Loucy (cell line): ENCODE data around the gene PLXNB3.

ENCODE experiments used
- H2AFZ ChIP-seq: fragments of 200-600 bp; sonication (generic); 2 replicates; pipeline ENCODE4 v1.6.0; 2016; ENCODE audit warnings: antibody characterized with exemption, mild to moderate bottlenecking, low read length, moderate library complexity
- H3F3A ChIP-seq: fragments of 200-600 bp; 2 replicates; pipeline ENCODE4 v1.6.0; 2016; ENCODE audit warnings: antibody characterized with exemption, low read depth, mild to moderate bottlenecking
- H3K27me3 ChIP-seq: fragments of 200-600 bp; sonication (generic); 2 replicates; pipeline ENCODE4 v1.6.1; 2014; ENCODE audit warnings: low read length, mild to moderate bottlenecking; ENCODE audit not compliant: insufficient read depth, poor library complexity, severe bottlenecking
- H3K36me3 ChIP-seq: fragments of 200-600 bp; sonication (generic); 2 replicates; pipeline ENCODE4 v1.6.1; 2016; ENCODE audit warnings: low read length; ENCODE audit not compliant: insufficient read depth
- H3K4me1 ChIP-seq: fragments of 200-600 bp; sonication (generic); 2 replicates; pipeline ENCODE4 v1.5.1; 2014; ENCODE audit warnings: low read length, mild to moderate bottlenecking; ENCODE audit not compliant: insufficient read depth, poor library complexity, severe bottlenecking
- H3K4me2 ChIP-seq: fragments of 200-600 bp; sonication (generic); 2 replicates; pipeline ENCODE4 v1.6.0; 2014; ENCODE audit warnings: antibody characterized with exemption, low read length, low read depth, mild to moderate bottlenecking; ENCODE audit not compliant: poor library complexity, severe bottlenecking
- H3K4me3 ChIP-seq: fragments of 200-600 bp; sonication (generic); 2 replicates; pipeline ENCODE4 v1.5.1; 2014; ENCODE audit warnings: low read length, mild to moderate bottlenecking, mixed read lengths; ENCODE audit not compliant: poor library complexity, severe bottlenecking
- H3K79me2 ChIP-seq: fragments of 200-600 bp; sonication (generic); 2 replicates; pipeline ENCODE4 v1.6.1; 2014; ENCODE audit warnings: low read length; ENCODE audit not compliant: insufficient read depth
- H3K9ac ChIP-seq: fragments of 200-600 bp; sonication (generic); 2 replicates; pipeline ENCODE4 v1.6.0; 2014; ENCODE audit warnings: mild to moderate bottlenecking, low read depth, low read length, moderate library complexity; ENCODE audit not compliant: poor library complexity, severe bottlenecking
- H3K9me2 ChIP-seq: fragments of 200-600 bp; sonication (generic); replicated peaks from 2 replicates; pipeline ENCODE4 v1.6.1; 2016; ENCODE audit warnings: low read depth, low read length, mixed read lengths
- H3K9me3 ChIP-seq: fragments of 200-600 bp; sonication (generic); 2 replicates; pipeline ENCODE4 v1.6.1; 2014; ENCODE audit warnings: mild to moderate bottlenecking, antibody characterized with exemption, low read length, low read depth; ENCODE audit not compliant: insufficient read depth
- H4K20me1 ChIP-seq: fragments of 200-600 bp; sonication (generic); 2 replicates; pipeline ENCODE4 v1.6.0; 2014; ENCODE audit warnings: antibody characterized with exemption, low read length, mild to moderate bottlenecking; ENCODE audit not compliant: insufficient read depth, poor library complexity, severe bottlenecking
- EZH2phosphoT487 ChIP-seq: fragments of 200-600 bp; IDR thresholded peaks from 2 replicates; pipeline ENCODE4 v1.6.1; 2018; ENCODE audit warnings: antibody characterized with exemption, mild to moderate bottlenecking, moderate library complexity, borderline replicate concordance
- TF ChIP-seq, protein P1 (sequence below): fragments of 200-600 bp; sonication (generic); conservative IDR thresholded peaks from 2 replicates; pipeline ENCODE4 v1.5.1; 2014; ENCODE audit warnings: mild to moderate bottlenecking, antibody characterized with exemption, low read length

Gene PLXNB3

GRCh38 chrX:153763298-153763932 is 634 bp upstream of the PLXNB3 start:
- Histone ChIP-seq H3K79me2 (no peaks in the 10 kb centered on the region), H3F3A (no peaks in the 10 kb centered on the region), H3K9me2 (no peaks in the 10 kb centered on the region), H4K20me1 (no peaks in the 10 kb centered on the region), H3K4me1 (peaks cover 4% of the 10 kb centered on the region), H3K4me3 (no peak overlapping the region), H3K9me3 (no peaks in the 10 kb centered on the region), H3K27me3 (no peaks in the 10 kb centered on the region), H3K36me3 (no peaks in the 10 kb centered on the region), H2AFZ (no peak overlapping the region), H3K4me2 (no peak overlapping the region), H3K9ac (no peak overlapping the region)
- TF ChIP-seq EZH2phosphoT487, result no peak
- TF ChIP-seq, protein P1, sequence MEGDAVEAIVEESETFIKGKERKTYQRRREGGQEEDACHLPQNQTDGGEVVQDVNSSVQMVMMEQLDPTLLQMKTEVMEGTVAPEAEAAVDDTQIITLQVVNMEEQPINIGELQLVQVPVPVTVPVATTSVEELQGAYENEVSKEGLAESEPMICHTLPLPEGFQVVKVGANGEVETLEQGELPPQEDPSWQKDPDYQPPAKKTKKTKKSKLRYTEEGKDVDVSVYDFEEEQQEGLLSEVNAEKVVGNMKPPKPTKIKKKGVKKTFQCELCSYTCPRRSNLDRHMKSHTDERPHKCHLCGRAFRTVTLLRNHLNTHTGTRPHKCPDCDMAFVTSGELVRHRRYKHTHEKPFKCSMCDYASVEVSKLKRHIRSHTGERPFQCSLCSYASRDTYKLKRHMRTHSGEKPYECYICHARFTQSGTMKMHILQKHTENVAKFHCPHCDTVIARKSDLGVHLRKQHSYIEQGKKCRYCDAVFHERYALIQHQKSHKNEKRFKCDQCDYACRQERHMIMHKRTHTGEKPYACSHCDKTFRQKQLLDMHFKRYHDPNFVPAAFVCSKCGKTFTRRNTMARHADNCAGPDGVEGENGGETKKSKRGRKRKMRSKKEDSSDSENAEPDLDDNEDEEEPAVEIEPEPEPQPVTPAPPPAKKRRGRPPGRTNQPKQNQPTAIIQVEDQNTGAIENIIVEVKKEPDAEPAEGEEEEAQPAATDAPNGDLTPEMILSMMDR, result no peak

GRCh38 chrX:153764786-153765137 is 713 bp downstream of the PLXNB3 start:
- peaks cover 4% of the 10 kb centered on the region for H3K4me1 ChIP-seq
- no peak for TF ChIP-seq EZH2phosphoT487
- TF ChIP-seq, protein P1, result no peak
- no peaks in the 10 kb centered on the region for H4K20me1 ChIP-seq
- H3F3A ChIP-seq, result no peaks in the 10 kb centered on the region
- no peak overlapping the region for H3K9ac ChIP-seq
- no peaks in the 10 kb centered on the region for H3K9me2 ChIP-seq
- no peak overlapping the region for H2AFZ ChIP-seq
- H3K4me3 ChIP-seq, result no peak overlapping the region
- no peaks in the 10 kb centered on the region for H3K79me2 ChIP-seq
- no peak overlapping the region for H3K4me2 ChIP-seq
- H3K27me3 ChIP-seq, result no peaks in the 10 kb centered on the region
- H3K36me3 ChIP-seq, result no peaks in the 10 kb centered on the region
- H3K9me3 ChIP-seq, result no peaks in the 10 kb centered on the region

DNA sequence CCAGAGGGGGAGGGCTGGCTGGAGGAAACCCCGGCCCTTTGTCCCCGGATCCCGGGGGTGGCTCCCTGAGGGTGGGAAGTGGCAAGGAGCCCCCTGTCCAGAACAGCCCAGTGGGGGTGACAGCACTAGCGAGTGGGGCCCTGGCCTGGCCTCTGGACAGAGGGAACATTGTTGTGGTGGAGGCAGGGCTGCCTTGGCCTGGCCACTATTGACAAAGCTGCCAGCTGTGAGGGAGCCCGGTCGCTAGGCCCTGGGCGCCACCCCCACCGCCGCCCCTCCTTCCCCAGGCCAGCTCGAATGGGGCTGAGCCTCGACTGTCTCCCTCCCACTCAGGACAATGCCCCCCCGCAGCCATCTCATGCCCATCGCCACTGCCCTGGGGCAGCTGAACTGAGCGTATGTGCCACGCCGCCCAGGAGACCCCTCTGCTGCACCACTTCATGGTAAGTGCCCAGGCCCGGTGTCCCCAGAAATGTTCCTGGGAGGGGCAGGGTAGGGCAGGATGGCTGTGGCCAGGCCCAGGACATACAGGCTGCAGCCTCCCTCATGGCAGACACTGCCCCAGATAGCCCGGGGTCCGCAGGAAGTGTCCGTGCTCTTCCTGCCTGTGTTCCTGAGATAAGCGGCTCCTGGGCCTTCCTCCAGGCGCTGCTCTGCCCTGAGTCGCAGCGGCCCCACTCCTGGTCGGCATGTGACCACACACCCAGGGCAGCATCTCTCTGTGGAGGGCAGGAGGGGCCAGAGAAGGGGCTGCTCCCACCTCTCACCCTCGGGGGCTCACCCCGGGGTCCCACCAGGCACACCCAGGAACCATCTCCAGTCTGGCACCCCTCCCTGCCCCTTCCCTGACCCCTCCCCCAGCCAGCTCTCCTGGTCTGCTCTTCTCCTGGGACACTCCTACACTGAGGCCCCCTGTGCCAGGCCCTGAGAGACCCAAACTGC is 1.4 kb downstream of the PLXNB3 start:
- H3K9me2 ChIP-seq, result no peaks in the 10 kb centered on the region
- no peak overlapping the region for H2AFZ ChIP-seq
- H3F3A ChIP-seq, result no peaks in the 10 kb centered on the region
- no peak for TF ChIP-seq EZH2phosphoT487
- TF ChIP-seq, protein P1, result no peak
- no peaks in the 10 kb centered on the region for H3K79me2 ChIP-seq
- no peaks in the 10 kb centered on the region for H4K20me1 ChIP-seq
- H3K4me2 ChIP-seq, result peak overlapping the region; percentile 68
- H3K36me3 ChIP-seq, result no peaks in the 10 kb centered on the region
- H3K27me3 ChIP-seq, result no peaks in the 10 kb centered on the region
- H3K9me3 ChIP-seq, result no peaks in the 10 kb centered on the region
- peak overlapping the region; percentile 56 for H3K9ac ChIP-seq
- peaks cover 4% of the 10 kb centered on the region for H3K4me1 ChIP-seq
- peak overlapping the region; percentile 64 for H3K4me3 ChIP-seq
